GM15510 (cell line): ENCODE results near the gene MPHOSPH9.

Experiments used
- POLR2A ChIP-seq: IDR thresholded peaks from 3 replicates; pipeline ENCODE4 v1.6.1; 2011; ENCODE audit warnings: borderline replicate concordance; ENCODE audit not compliant: insufficient read length; ENCODE audit errors: extremely low read depth

The MPHOSPH9 gene

DNA sequence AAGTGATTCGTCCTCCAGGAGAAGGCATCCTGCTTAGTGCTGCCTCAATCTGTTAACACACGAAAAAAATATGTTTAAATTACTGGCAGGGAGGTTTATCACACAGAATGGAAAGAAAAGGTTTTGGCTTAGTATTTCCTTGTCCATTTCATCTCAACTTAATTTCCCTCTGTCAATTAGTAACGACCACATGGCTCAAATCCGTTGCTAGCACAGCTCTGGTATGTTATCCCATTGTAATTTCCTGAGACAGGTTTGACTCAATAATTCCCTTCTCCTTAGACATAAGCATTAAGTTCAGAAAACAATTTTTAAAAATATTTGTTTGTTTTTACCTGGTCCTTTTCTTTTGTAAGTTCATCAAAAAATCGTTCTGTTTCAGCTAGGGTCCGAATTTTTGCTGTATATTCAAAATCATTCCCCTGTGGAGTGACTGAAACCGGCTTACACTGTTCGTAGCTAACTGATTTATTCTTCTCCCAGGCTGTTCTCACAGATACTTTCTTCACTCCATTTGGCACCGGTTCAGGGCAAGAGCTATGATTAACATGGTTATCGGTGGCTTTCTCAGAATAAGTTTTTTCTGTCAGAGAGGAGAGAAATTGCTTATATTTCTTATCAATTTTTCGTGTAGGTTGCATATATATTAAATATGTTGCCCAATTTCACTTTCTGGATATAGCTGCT lies 72.0 kb downstream of the MPHOSPH9 start:
- no peak for TF ChIP-seq POLR2A

DNA sequence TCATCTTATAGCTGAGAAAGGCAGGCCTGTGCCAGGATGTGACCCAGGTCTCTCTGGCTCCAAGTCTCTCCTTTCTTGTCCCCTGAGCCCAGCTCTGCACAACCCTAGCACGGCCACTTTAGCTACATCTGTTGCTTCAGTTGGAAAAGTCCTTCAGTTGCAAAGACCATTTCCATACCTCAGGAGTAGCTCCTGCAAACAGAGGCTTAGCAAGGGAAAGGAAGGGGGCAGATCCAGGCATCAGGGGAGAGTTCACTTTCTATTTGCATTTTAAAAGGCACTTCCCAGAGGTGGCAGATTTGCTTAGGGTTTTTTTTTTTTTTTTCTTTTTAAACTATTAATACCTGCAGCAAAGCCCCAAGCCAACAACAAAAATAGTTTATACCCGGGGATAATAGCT lies 79.0 kb downstream of the MPHOSPH9 start:
- TF ChIP-seq POLR2A: no peak

DNA sequence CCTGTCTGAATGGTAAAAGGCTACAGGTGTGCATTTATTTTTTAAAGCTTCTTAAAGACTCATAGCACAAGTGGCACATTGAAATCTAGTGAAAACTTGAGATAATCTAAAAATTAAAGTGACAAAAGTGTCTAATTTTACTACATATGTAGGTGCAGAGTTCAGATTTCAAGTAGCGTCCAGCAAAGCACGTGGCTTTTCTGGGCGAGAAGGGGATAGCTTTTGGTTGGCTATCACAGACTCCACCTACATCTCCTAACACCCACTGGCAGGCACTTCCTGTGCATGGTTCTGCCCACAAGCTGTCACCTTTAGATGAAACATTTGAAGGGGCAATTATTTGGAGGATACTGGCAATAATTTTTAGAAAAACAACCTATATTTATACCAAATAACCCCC lies 80.1 kb downstream of the MPHOSPH9 start:
- no peak for TF ChIP-seq POLR2A

DNA sequence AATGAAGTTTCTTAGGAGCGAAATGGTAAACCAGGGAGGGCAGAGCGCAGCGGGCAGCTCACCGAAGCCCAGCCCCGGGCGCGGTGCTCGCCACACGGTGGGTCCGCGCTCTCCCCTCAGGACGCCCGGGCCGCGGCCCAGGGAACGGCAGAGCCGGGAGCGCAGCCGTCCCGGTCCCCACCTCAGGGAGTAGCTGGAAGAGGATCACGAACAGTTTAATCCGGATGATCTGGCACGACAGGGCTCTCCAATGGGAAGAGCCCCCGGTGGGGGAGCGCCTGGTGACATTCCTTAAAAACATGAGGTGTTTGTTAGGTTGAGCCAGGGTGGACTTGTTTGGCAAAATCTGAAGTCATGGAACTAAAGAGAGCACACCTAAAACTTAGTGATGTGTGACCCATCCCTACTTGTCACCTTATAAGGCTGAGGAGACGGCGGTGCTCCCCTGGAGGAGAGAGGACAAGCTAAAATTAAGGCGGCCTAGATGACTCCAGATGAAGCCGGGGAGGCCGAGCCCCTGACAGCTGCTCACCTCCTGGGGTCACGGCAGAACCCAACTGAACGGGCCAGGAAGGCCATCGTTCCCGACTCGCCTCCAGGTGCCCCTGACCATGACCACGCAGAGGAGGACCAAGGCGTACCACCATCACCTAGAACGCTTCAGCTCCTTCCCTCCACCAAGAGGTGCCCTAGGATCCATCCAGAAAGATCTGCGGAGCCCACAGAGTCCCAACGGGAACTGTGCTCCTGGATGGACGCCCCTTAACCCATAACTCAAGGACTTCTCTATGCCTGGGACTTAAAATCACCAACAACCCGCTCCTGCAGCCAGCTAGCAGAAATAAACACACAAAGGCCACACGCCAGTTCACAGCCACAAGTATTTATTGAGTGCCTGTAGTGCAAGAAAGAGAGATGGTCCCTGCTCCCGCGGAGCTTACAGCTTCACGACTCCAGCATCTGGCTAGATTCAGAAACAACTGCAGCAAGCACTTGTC lies 81.2 kb downstream of the MPHOSPH9 start:
- peak; percentile 13 for TF ChIP-seq POLR2A

DNA sequence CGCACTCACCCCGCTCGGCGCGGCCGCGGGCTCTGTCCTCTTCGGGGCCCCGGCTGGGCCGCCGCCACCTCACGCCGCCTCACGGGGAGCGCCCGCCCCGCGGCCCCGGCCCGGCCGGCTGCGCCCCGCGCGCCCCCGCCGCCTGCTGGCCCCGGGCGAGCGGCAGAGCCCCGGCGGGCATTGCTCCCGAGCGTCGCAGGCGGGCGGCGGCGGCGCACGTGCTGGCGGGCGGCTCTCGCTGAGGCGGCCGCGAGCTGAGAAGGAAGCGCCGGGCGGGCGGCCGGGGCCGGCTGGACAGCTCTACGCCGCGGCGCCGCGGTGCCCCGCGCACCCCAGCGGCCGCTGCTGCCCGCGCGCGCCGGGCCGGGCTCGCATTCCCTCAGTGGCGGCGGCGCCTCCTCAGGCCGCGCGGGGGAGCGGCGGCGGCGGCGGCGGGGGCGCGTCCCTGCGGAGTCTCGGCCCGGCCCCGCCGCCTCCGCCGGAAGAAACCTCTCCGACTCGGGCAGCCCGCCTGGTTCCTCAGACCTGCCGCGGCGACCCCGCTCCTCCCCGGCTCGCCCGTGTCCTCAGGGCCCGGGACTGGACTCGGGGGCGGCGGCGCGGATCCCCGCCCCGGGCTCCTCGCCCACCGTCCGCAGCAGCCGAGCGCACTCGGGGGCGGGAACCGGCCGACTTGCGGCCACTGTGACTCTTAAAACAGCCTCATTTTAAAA lies 82.0 kb downstream of the MPHOSPH9 start, which contains the start of gene PITPNM2:
Gene PITPNM2, minus strand, starts transcription at position 347 of the 713 bp plus-strand sequence. CDS start 116,500 bp downstream, outside the sequence.
- TF ChIP-seq POLR2A: no peak

DNA sequence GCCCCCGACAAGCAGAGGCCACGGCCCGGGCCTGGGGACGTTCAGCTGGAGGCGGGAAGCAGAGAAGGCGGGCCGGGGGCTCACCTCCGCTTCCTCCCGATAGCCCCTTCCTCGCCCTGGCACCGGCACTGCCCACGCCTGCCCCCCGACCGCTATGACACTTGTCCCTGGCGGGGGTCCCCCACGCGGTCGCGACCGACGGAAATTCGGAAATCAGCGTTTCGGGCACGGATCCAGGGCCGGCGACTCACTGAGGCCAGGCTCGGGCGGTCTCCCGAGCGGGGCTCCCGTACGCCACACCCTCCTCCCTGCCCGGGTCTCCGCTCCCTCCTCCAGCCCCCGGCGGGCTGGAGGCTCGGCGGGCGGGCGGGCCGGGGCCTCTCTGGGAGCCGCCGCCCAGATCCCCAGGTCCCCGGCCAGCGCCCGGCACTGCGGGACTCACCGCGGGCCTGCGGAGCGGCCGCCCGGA lies 82.6 kb downstream of the MPHOSPH9 start:
- no peak for TF ChIP-seq POLR2A

DNA sequence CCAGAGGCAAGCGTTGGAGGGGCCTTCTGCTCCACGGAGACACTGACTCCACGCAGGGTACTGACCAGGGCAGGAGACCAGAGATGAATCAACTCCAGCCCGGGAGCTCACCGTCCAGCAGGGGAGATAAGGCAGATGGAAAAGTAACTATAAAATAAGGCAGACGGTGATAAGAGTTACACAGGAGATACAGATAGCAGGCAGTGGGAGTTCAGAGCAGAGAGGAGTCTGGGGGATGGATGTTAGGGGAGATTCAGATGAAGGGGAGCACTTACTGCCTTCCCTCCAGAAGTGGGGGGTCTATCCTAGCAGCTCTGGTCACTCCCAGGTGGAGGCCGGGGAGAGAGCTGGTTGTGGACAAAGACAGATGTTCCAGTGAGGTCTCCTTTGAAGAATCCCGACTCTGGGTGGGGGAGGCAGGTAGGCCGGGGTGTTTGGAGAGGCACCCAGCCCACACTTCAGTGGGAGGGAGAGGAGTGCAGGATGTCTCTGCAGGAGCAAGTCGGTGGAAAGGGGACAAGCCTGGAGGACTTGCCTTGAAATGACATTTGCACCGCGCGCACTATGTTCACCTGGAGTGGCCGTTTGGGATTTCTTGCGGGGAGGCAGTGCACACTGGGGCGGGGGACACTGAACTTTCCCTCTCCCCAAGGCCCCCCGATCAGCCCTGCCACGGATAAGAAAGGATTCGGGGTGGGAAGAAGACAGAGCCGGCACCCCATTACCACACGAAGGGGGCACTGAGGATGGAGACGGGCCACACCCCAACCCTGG lies 83.3 kb downstream of the MPHOSPH9 start:
- no peak for TF ChIP-seq POLR2A

DNA sequence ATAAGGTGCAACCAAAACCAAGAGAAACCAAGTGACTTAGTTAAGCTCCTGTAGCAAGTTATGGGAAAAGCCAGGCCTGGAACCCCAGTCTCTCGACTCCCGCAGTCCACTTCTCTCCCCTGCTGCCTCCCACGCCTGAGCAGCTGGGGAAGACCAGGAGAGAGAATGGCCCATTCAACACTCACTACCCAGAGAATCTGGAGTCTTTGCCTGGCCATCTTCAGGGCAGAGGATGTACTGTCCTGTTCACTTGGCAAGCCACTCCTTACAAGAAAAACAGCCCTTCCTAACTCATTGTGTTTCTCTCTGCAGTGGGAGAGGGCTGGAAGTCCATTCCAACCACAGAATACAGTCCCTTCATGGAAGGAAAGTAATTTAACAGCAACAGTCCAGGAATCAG lies 83.9 kb downstream of the MPHOSPH9 start:
- TF ChIP-seq POLR2A: no peak

DNA sequence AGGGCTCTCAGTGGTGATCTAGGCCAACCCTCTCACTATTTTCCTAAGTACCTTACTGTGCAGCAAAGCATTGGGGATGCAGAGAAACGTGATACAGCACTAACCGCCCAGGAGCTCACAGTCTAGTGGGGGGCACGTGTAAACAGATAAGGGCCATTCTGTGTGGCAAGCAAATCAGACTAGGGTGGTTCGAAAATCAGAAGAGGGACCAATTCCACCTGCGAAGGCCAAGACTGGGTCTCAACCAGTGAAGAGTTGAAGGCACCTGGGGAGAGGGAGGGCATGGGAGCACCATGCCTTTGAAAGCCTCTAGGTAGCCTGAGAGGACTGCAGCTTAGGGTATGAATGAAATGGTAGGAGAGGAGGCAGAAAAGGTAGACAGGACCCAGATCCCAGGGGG lies 84.3 kb downstream of the MPHOSPH9 start:
- no peak for TF ChIP-seq POLR2A

DNA sequence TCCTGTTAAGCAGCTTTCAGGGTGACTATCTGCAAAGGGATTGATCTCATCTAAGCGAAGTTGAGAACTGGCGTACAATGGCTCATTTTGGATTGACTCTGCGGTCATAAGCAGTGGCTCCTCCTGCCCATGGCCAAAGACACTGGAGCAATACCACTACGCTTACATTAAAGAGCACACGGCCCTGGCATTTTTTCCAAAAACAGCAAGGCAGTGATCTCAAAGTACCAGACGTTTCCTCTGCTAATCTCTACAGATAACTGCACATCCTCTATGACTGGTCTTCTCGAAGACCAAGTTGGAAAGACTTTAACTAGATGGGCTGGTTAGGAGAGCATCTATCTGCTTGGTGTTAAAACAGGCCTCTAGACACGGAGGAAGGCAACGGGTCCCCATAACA lies 84.7 kb downstream of the MPHOSPH9 start:
- no peak for TF ChIP-seq POLR2A

DNA sequence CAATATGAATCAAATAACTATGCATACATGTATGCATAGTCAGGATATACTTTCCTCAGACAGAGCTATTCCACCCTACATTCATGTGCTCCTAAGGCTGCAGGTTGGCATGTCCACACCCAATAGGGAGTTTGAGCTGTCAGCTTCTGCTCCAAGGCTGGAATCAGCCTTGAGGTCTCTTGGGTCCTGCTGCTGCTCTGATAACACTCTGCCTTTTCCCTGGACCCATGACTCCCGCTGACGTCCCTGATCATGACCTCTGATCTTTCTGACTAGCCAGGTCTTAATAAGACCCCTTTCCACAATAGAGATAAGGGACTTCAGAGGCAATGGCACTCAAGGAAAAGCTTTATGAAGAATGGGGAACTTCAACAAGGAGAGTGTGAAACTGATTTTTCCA lies 87.7 kb downstream of the MPHOSPH9 start:
- no peak for TF ChIP-seq POLR2A

DNA sequence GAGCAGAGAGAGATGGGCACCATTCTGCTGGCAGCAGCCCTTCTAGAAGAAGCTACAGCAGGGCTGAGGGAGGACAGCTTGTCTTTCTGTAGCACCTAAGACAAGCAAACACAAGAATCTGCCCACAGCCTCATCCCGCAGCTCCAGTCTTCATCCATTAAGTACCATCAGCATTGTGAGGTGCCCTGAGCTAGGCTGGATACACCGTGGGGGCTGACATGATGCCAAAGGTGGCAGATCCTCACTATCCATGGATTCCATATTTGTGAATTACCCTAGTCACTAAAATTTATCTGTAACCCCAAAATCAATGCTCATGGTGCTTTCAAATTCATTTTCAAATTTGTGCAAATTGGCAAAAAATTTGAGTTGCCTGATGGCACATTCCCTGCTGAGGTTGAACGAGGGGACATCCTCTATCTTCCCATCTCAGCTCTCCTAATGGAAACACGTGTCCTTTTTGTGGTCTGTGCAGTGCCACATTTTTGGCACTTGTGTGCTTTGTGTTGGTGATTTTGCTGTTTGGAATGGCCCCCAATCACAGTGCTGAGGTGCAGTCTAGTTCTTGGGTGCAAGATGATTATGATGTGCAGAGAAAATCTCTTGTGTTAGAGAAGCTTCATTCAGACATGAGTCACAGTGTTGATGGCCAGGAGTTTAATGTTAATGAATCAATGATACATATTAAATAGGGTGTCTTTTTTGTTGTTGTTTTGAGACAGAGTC lies 89.0 kb downstream of the MPHOSPH9 start:
- no peak for TF ChIP-seq POLR2A

DNA sequence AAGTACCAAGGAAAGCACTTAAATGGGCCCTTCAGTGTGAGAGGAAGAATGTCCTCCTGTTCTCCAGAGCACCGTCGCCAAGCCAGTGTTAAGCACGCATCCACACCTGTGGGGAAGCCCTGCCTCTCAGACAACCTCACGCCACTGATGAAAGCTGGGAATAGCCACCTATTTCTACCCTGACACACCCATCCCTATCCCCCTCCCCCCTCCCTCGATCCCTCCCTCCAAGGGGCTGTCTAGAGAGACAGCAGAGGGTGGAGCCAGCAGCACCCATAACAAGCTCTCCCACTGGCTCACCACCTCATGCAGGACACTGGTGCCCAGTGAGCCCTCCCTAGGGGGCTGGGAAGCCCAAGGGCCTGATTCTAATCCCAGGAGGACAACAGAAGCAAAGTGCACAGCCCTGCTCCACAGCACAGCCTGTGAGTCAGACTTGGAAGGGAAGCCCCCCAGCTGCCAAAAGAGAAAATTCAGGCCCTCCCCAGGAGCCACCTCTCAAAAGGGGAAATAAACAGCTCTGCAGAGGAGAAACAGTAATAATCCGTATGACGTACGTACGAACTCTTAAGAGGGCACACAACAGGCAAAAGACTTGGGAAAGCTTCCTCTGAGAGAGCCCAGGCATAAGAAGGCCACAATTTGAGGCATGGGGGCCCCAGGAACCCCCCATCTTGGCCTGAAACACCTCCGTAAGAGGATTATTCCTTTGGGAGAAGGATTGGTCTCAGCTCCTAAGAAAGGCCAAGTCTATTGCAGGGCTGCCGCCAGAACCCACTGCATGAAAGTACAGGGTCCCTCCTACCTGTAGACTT lies 89.8 kb downstream of the MPHOSPH9 start:
- TF ChIP-seq POLR2A: no peak
